ENCODE measurements around the gene DACH1.
"Not testable (repeated sequence)": the region's sequence is repeated elsewhere in the genome, so short reads cannot be mapped to it uniquely, and the experiment has no call there.

DNA sequence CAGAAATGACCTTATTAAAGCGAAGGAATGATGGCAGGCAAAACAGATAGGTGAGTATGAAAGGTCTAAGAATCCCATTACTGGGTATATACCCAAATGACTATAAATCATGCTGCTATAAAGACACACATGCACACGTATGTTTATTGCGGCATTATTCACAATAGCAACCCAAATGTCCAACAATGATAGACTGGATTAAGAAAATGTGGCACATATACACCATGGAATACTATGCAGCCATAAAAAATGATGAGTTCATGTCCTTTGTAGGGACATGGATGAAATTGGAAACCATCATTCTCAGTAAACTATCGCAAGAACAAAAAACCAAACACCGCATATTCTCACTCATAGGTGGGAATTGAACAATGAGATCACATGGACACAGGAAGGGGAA lies 29.4 kb downstream of the DACH1 start:
- not testable (repeated sequence) for TF ChIP-seq ATF1 (CRISPR knock-in tag; IDR thresholded peaks at IDR 0.05); RAD21 (CRISPR knock-in tag; IDR thresholded peaks at IDR 0.05); SIN3A (IDR thresholded peaks at IDR 0.05; ENCODE audit: borderline replicate concordance, low read depth, low read length)

All from HepG2 (cell line).